CD4-positive, alpha-beta T cell (primary cell): ENCODE measurements around the gene DYRK1A. TPM values are rescaled to one million over a fixed set of nuclear protein-coding genes. Genes with fewer than 3 reads are reported as not detected.

Experiments used
- ATAC-seq: fragments of 200-7000 bp; cut with Tn5 transposase; one replicate; pipeline ENCODE4 v1.10.0; 2022; ENCODE audit warnings: mild to moderate bottlenecking; ENCODE audit not compliant: poor library complexity
- CTCF ChIA-PET: fragments of 350-600 bp; sonication (Branson Sonifier 250); formaldehyde crosslinking; loops from one replicate; lab custom pipeline; 2021; ENCODE audit warnings: antibody characterized with exemption, inconsistent platforms; lab: Charles Lee
- POLR2A ChIA-PET: fragments of 350-600 bp; sonication (Branson Sonifier 250); formaldehyde crosslinking; loops from one replicate; lab custom pipeline; 2021; ENCODE audit warnings: antibody characterized with exemption, inconsistent platforms; lab: Charles Lee
- DNase-seq, 14 experiments: peaks; one replicate each; pipeline ENCODE4 v3.0.0-alpha.2; 2013 to 2020; ENCODE audit warnings: mixed read lengths in 2 of 14
- H3K27ac ChIP-seq, 2 donors: one replicate each; pipeline versions ENCODE4 v1.5.1 to v1.7.0; 2013; ENCODE audit warnings: low read length in 2 of 2, low read depth in 1 of 2, mild to moderate bottlenecking in 1 of 2
- H3K27me3 ChIP-seq, 2 experiments: 1 replicate in 1 of 2; 2 replicates in 1 of 2; pipeline versions ENCODE4 v1.6.1 to v1.7.0; 2013; ENCODE audit warnings: low read length in 2 of 2, control low read depth in 1 of 2, mild to moderate bottlenecking in 1 of 2, moderate library complexity in 1 of 2; ENCODE audit not compliant: insufficient read depth in 2 of 2, control insufficient read depth in 1 of 2
- H3K36me3 ChIP-seq: one replicate; pipeline ENCODE4 v1.6.1; 2013; ENCODE audit warnings: low read length, control low read depth; ENCODE audit not compliant: insufficient read depth
- H3K4me1 ChIP-seq: one replicate; pipeline ENCODE4 v1.6.1; 2013; ENCODE audit warnings: low read length, control low read depth; ENCODE audit not compliant: insufficient read depth
- H3K4me3 ChIP-seq: one replicate; pipeline ENCODE4 v1.5.1; 2013; ENCODE audit warnings: mild to moderate bottlenecking, low read length, moderate library complexity
- H3K9me3 ChIP-seq, 2 experiments: 1 replicate in 1 of 2; 2 replicates in 1 of 2; pipeline versions ENCODE4 v1.6.1 to v1.7.0; 2013; ENCODE audit warnings: low read length in 2 of 2, mild to moderate bottlenecking in 2 of 2, control low read depth in 1 of 2, moderate library complexity in 1 of 2; ENCODE audit not compliant: control insufficient read depth in 1 of 2, insufficient read depth in 1 of 2
- H3K27ac Mint-ChIP-seq: one replicate; pipeline ENCODE4 v1.8.0; 2020; ENCODE audit warnings: mixed read lengths
- H3K27me3 Mint-ChIP-seq: one replicate; pipeline ENCODE4 v1.8.0; 2021; ENCODE audit warnings: mixed read lengths
- H3K36me3 Mint-ChIP-seq: one replicate; pipeline ENCODE4 v1.8.0; 2021; ENCODE audit warnings: low read depth, mixed read lengths
- H3K4me1 Mint-ChIP-seq: one replicate; pipeline ENCODE4 v1.8.0; 2021; ENCODE audit warnings: low read depth, mixed read lengths
- H3K4me3 Mint-ChIP-seq: one replicate; pipeline ENCODE4 v1.8.0; 2020; ENCODE audit warnings: mild to moderate bottlenecking, mixed read lengths
- H3K9me3 Mint-ChIP-seq: one replicate; pipeline ENCODE4 v1.8.0; 2020; ENCODE audit warnings: mixed read lengths
- intact Hi-C, 2 experiments: fragments of 100-400 bp; cut with DNase I in 1 of 2; cut with micrococcal nuclease in 1 of 2; formaldehyde crosslinking; loops; one replicate each; pipeline versions ENCODE4 v1.15.1 to v1.9.0; 2023 to 2025; cut with DNase I, micrococcal nuclease
- total RNA-seq, 174 experiments: library from RNA in 2 of 174; stranded (reverse) in 2 of 174; gene quantifications; one replicate each; pipeline ENCODE4 v1.2.3 and lab custom pipeline; 2021 to 2026
- TF ChIP-seq, protein P1 (sequence below): fragments of 200-600 bp; IDR thresholded peaks from one replicate; pipeline ENCODE4 v1.8.0; 2022; ENCODE audit warnings: antibody characterized with exemption, mild to moderate bottlenecking

The DYRK1A gene
- total RNA-seq, 2 experiments from 2014 or later, result 135 to 145 TPM

DNA sequence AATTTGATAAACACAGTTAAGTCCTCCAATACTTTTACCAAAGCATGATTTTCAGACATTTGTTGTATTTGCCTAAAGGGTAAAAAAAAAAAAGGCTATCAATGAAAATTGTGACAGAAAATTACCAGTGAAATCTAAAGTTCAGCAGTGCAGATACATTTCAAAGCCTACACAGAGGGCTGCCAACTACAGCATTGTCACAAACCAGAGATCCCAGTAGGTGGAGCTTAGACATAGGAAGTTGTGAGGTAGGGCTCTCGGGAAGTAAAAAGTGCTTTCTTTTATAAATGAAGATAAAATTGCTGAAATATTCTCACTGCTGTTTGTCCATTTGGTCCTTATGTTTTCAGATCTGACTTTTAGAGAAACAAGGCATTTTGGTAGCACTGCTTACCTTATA lies 123.0 kb downstream of the DYRK1A start:
- TF ChIP-seq, protein P1, sequence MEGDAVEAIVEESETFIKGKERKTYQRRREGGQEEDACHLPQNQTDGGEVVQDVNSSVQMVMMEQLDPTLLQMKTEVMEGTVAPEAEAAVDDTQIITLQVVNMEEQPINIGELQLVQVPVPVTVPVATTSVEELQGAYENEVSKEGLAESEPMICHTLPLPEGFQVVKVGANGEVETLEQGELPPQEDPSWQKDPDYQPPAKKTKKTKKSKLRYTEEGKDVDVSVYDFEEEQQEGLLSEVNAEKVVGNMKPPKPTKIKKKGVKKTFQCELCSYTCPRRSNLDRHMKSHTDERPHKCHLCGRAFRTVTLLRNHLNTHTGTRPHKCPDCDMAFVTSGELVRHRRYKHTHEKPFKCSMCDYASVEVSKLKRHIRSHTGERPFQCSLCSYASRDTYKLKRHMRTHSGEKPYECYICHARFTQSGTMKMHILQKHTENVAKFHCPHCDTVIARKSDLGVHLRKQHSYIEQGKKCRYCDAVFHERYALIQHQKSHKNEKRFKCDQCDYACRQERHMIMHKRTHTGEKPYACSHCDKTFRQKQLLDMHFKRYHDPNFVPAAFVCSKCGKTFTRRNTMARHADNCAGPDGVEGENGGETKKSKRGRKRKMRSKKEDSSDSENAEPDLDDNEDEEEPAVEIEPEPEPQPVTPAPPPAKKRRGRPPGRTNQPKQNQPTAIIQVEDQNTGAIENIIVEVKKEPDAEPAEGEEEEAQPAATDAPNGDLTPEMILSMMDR, result no peak
- DNase-seq (no peak), ATAC-seq (no peak)
- Mint-ChIP-seq H3K4me3 (no peak overlapping the region), H3K9me3 (no peaks in the 10 kb centered on the region), H3K27ac (peak overlapping the region; percentile 31), H3K27me3 (no peaks in the 10 kb centered on the region), H3K4me1 (peaks cover 37% of the 10 kb centered on the region), H3K36me3 (peaks cover 88% of the 10 kb centered on the region)
- peaks cover 69% of the 10 kb centered on the region for H3K36me3 ChIP-seq
- no peak overlapping the region for H3K4me3 ChIP-seq
- peak overlapping the region in 1 of 2 donors; percentile 6 for H3K27ac ChIP-seq
- no peaks in the 10 kb centered on the region for H3K27me3 ChIP-seq
- intact Hi-C loops, result no loop called here
- no peaks in the 10 kb centered on the region for H3K4me1 ChIP-seq
- CTCF ChIA-PET, result no interaction called here
- H3K9me3 ChIP-seq, result no peaks in the 10 kb centered on the region
- POLR2A ChIA-PET, result interaction anchor here (0.7 to 0.9 kb wide), 2 partner anchors 10 to 31 kb away, joined by 3 read pairs; no protein-coding TSS in a partner anchor

DNA sequence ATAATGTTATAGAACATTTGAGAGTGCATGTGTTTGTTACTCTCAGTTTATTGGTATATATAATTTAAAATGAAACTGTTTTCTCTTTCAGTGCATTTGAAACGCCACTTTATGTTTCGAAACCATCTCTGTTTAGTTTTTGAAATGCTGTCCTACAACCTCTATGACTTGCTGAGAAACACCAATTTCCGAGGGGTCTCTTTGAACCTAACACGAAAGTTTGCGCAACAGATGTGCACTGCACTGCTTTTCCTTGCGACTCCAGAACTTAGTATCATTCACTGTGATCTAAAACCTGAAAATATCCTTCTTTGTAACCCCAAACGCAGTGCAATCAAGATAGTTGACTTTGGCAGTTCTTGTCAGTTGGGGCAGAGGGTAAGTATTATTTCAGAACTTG lies 123.5 kb downstream of the DYRK1A start:
- POLR2A ChIA-PET, result interaction anchor here (0.7 to 0.9 kb wide), 2 partner anchors 10 to 32 kb away, joined by 3 read pairs; no protein-coding TSS in a partner anchor
- H3K27ac Mint-ChIP-seq, result peak overlapping the region; percentile 31
- TF ChIP-seq, protein P1, result no peak
- no peaks in the 10 kb centered on the region for H3K27me3 Mint-ChIP-seq
- intact Hi-C loops, result no loop called here
- no peaks in the 10 kb centered on the region for H3K27me3 ChIP-seq
- no peak overlapping the region for H3K4me3 Mint-ChIP-seq
- H3K4me1 Mint-ChIP-seq, result peaks cover 37% of the 10 kb centered on the region
- peak overlapping the region in 1 of 2 donors; percentile 6 for H3K27ac ChIP-seq
- peaks cover 88% of the 10 kb centered on the region for H3K36me3 Mint-ChIP-seq
- ATAC-seq (no peak), DNase-seq (no peak)
- no peaks in the 10 kb centered on the region for H3K9me3 ChIP-seq
- H3K4me1 ChIP-seq, result no peaks in the 10 kb centered on the region
- H3K36me3 ChIP-seq, result peaks cover 69% of the 10 kb centered on the region
- CTCF ChIA-PET, result no interaction called here
- H3K4me3 ChIP-seq, result no peak overlapping the region
- H3K9me3 Mint-ChIP-seq, result no peaks in the 10 kb centered on the region

DNA sequence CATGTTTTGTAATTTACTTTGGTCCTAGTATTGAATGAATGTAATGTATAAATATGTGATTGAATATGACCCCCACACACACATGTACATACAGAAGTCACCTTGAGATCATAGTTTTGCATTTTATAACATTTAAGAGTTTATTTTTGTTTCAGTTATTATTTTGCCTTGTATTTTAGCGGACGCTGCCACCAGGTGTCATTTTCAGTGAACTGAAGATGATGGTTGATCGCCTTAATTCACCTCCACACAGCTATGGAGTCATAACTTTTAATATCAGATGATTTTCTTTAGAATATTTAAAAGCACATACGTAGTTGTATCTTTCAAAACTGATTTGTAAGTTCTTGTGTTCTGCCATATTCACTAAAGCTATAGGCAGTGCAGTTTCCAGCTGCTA lies 130.4 kb downstream of the DYRK1A start:
- Mint-ChIP-seq H3K4me1 (peaks cover 51% of the 10 kb centered on the region), H3K9me3 (no peaks in the 10 kb centered on the region), H3K4me3 (no peak overlapping the region), H3K27ac (peak overlapping the region; percentile 33), H3K36me3 (peaks cover 90% of the 10 kb centered on the region), H3K27me3 (no peaks in the 10 kb centered on the region)
- intact Hi-C loops, result no loop called here
- POLR2A ChIA-PET, result interaction anchor here (0.6 to 1.1 kb wide), 2 partner anchors 67 to 89 kb away, joined by 3 to 4 read pairs; no protein-coding TSS in a partner anchor
- TF ChIP-seq, protein P1, result peak; percentile 29
- CTCF ChIA-PET, result interaction anchor here (0.7 to 0.8 kb wide), 2 partner anchors 128 to 132 kb away, joined by 3 read pairs; no protein-coding TSS in a partner anchor
- Histone ChIP-seq H3K27me3 (no peaks in the 10 kb centered on the region), H3K4me1 (no peaks in the 10 kb centered on the region), H3K27ac (no peak overlapping the region), H3K4me3 (no peak overlapping the region), H3K9me3 (no peaks in the 10 kb centered on the region), H3K36me3 (peaks cover 49% of the 10 kb centered on the region)
- no peak for ATAC-seq
- DNase-seq, result peak in 3 of 14 experiments; percentile 5 to 36 (median 14)
